HFF-Myc (cell line): ENCODE results near the gene NEK11.

ENCODE experiments used
- DNase-seq: peaks from one replicate; pipeline ENCODE4 v3.0.0-alpha.2; 2011; ENCODE audit warnings: low read depth; ENCODE audit errors: extremely low read depth
- H3K4me3 ChIP-seq: replicated peaks from 2 replicates; pipeline ENCODE4 v1.5.1; 2011; ENCODE audit warnings: low read depth, mild to moderate bottlenecking, control low read depth, low read length
- TF ChIP-seq, protein P1 (sequence below): IDR thresholded peaks from 2 replicates; pipeline ENCODE4 v1.5.1; 2012; ENCODE audit warnings: mild to moderate bottlenecking, low read depth, low read length, control low read depth; ENCODE audit errors: missing control alignments

NEK11 gene

DNA sequence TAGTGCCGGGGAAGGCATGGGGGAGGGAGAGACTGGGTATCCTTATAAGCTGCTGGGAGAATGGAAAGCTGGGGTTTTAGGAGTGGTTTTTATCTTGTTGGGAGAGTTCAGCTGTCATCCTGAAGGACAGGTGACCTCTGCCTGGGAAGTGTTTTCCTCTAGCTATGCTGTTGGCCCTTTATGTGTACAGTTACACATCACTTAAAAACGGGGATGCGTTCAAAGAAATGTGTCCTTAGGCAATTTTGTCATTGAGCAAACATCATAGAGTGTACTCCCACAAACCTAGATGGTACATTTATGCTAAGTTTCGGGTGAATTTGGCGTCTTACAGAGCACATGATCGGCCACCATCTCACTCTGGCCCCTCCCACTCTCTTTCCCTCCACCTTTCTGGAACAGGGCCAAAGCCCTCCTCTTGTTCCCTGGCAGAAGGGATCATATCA lies 190.6 kb downstream of the NEK11 start:
- DNase-seq = no peak
- no peak overlapping the region for H3K4me3 ChIP-seq
- TF ChIP-seq, protein P1, sequence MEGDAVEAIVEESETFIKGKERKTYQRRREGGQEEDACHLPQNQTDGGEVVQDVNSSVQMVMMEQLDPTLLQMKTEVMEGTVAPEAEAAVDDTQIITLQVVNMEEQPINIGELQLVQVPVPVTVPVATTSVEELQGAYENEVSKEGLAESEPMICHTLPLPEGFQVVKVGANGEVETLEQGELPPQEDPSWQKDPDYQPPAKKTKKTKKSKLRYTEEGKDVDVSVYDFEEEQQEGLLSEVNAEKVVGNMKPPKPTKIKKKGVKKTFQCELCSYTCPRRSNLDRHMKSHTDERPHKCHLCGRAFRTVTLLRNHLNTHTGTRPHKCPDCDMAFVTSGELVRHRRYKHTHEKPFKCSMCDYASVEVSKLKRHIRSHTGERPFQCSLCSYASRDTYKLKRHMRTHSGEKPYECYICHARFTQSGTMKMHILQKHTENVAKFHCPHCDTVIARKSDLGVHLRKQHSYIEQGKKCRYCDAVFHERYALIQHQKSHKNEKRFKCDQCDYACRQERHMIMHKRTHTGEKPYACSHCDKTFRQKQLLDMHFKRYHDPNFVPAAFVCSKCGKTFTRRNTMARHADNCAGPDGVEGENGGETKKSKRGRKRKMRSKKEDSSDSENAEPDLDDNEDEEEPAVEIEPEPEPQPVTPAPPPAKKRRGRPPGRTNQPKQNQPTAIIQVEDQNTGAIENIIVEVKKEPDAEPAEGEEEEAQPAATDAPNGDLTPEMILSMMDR = no peak

- TF ChIP-seq, protein P1 = no peak
- no peak overlapping the region for H3K4me3 ChIP-seq
- no peak for DNase-seq
These were observed 191.5 kb downstream of the NEK11 start for GRCh38 chr3:131218196-131218595.

DNA sequence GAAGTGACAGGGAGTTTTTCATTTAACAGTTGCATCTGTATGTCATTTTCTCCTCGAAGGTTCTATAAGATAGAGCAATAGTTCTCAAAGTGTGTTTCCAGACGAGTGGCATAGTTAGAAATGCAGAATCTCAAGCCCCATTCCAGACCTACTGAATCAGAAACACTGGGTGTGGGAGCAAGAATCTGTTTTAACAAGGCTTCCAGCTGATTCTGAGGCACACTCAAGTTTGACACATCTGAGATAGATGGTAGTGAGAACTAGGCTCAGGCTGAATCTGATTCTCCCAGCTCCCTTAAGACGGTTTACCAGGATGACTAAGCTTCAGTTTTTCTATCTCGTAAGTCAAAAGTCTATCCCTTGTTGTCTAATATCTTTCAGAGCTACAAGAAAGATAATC lies 195.1 kb downstream of the NEK11 start:
- no peak overlapping the region for H3K4me3 ChIP-seq
- no peak for DNase-seq
- TF ChIP-seq, protein P1 = no peak

DNA sequence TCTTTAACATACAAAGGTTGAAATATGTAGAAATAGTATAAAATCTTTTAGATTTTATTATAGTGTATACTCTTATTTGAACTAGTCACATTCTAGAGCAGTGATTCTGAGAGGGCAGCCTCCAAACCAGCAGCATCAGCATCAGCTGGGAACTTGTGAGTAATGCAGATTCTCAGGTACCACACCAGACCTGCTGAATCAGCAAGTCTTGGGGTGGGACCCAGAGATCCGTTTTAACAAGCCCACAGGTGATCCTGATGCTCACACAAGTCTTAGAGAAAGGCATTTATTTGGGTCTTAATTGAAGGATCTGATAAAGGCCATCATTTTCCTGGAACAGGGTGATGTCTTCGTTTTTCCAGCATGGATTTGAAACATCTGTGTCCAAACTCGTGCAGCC lies 195.9 kb downstream of the NEK11 start:
- no peak overlapping the region for H3K4me3 ChIP-seq
- TF ChIP-seq, protein P1 = no peak
- DNase-seq = no peak

DNA sequence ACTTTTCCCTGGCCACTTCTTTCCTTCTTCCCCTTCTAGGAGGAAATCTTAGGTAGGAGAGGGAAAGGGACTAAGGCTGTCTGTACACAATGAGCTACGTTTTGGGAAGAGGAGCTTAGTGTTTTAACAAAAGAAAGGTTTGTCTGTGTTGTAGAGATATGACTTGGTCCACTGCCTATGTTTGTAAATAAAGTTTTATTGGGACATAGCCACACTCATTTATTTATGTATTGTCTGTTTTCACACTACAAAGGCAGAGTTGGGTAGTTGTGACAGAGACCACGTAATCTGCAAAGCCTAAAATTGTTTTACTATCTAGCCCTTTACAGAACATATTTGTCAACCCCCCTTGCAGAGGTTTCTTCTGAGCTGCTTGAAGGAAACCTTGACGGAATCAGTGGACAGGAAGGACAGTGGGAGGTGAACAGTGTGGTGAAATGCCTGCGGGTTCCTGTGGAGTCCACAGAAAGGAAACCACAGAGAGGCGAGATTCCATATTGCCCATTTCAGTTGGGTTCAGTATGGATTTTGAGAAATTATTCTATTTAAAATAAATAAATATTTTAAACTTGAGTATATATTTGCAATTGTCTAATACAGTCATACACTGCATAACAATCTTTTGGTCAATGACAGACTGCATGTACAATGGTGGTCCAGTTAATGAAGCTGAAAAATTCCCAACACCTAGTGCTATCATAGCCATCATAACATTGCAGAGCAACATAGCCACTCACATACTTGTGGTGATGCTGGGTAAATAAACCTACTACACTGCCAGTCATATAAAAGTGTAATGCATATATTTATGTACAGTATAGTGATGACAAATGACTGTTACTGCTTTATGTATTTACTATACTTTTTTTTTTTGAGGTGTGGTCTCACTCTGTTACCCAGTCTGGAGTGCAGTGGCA lies 197.0 kb downstream of the NEK11 start:
- DNase-seq = no peak
- TF ChIP-seq, protein P1 = no peak
- no peak overlapping the region for H3K4me3 ChIP-seq

- no peak overlapping the region for H3K4me3 ChIP-seq
- TF ChIP-seq, protein P1 = no peak
- no peak for DNase-seq
These were observed 198.3 kb downstream of the NEK11 start for GRCh38 chr3:131224886-131225550.
